HG02678 (cell line): Measurements from ENCODE around the gene NACC1.
"Not testable (repeated sequence)": the region's sequence is repeated elsewhere in the genome, so short reads cannot be mapped to it uniquely, and the experiment has no call there.

ENCODE experiments used
- ATAC-seq: cut with Tn5 transposase; IDR thresholded peaks from one replicate; pipeline ENCODE4 v1.9.1; 2021; ENCODE audit warnings: mild to moderate bottlenecking, moderate library complexity; ENCODE audit not compliant: unreplicated experiment

NACC1 gene

GRCh38 chr19:13160557-13160956, 42.5 kb downstream of the NACC1 start:
- ATAC-seq = no peak

- peak; percentile 47 for ATAC-seq
Measured at GRCh38 chr19:13162724-13163608, 44.9 kb downstream of the NACC1 start.

GRCh38 chr19:13163609-13164342, 45.7 kb downstream of the NACC1 start:
- ATAC-seq = no peak

GRCh38 chr19:13164343-13165161, 46.5 kb downstream of the NACC1 start:
- no peak for ATAC-seq

- ATAC-seq = no peak
Measured at GRCh38 chr19:13165162-13165997, 47.3 kb downstream of the NACC1 start.

GRCh38 chr19:13166151-13166550, 48.1 kb downstream of the NACC1 start:
- not testable (repeated sequence) for ATAC-seq

GRCh38 chr19:13169769-13170168, 51.7 kb downstream of the NACC1 start:
- no peak for ATAC-seq

GRCh38 chr19:13171146-13171545, 53.1 kb downstream of the NACC1 start:
- ATAC-seq = no peak

GRCh38 chr19:13172346-13173138, 54.5 kb downstream of the NACC1 start:
- no peak for ATAC-seq

- ATAC-seq = no peak
Measured at GRCh38 chr19:13173139-13173737, 55.2 kb downstream of the NACC1 start.

GRCh38 chr19:13176345-13176744, 58.3 kb downstream of the NACC1 start:
- ATAC-seq = no peak

- ATAC-seq = not testable (repeated sequence)
Measured at GRCh38 chr19:13177584-13177983, 59.5 kb downstream of the NACC1 start.

- ATAC-seq = not testable (repeated sequence)
Measured at GRCh38 chr19:13178291-13178690, 60.2 kb downstream of the NACC1 start.

GRCh38 chr19:13181747-13182388, 63.8 kb downstream of the NACC1 start:
- ATAC-seq = no peak

- not testable (repeated sequence) for ATAC-seq
Measured at GRCh38 chr19:13184926-13185325, 66.9 kb downstream of the NACC1 start.

- ATAC-seq = not testable (repeated sequence)
Measured at GRCh38 chr19:13185763-13186657, 67.9 kb downstream of the NACC1 start.

- not testable (repeated sequence) for ATAC-seq
Measured at GRCh38 chr19:13186688-13187087, 68.6 kb downstream of the NACC1 start.
